SU-DHL-6 (cell line): ENCODE measurements around the gene SH3PXD2B.

Experiments used
- H2AFZ ChIP-seq: fragments of 200-600 bp; sonication (generic); 2 replicates; pipeline ENCODE4 v1.6.1; 2014; ENCODE audit warnings: low read depth, mild to moderate bottlenecking, moderate library complexity, mixed read lengths, antibody characterized with exemption, low read length; ENCODE audit not compliant: severe bottlenecking
- H3F3A ChIP-seq: fragments of 200-600 bp; shearing (Covaris generic); 2 replicates; pipeline ENCODE4 v1.6.0; 2016; ENCODE audit warnings: antibody characterized with exemption, mild to moderate bottlenecking; ENCODE audit not compliant: insufficient read depth
- H3K27ac ChIP-seq: fragments of 200-600 bp; sonication (generic); 2 replicates; pipeline ENCODE4 v1.5.1; 2016; ENCODE audit warnings: low read depth, mild to moderate bottlenecking, low read length, moderate library complexity, mixed read lengths
- H3K27me3 ChIP-seq: fragments of 200-600 bp; sonication (generic), shearing (Covaris generic); 2 replicates; pipeline ENCODE4 v1.6.0; 2014; ENCODE audit warnings: mild to moderate bottlenecking, low read length
- H3K36me3 ChIP-seq: fragments of 200-600 bp; sonication (generic); 2 replicates; pipeline ENCODE4 v1.6.1; 2014; ENCODE audit warnings: mild to moderate bottlenecking, low read length, mixed read lengths
- H3K4me2 ChIP-seq: fragments of 300-600, 200-600 bp; shearing (Covaris generic), sonication (generic); 2 replicates; pipeline ENCODE4 v1.6.0; 2014; ENCODE audit warnings: low read length, low read depth, mild to moderate bottlenecking; ENCODE audit not compliant: poor library complexity, severe bottlenecking
- H3K4me3 ChIP-seq: fragments of 200-600 bp; sonication (generic); 2 replicates; pipeline ENCODE4 v1.5.1; 2014; ENCODE audit warnings: antibody characterized with exemption, low read length, mild to moderate bottlenecking, mixed read lengths; ENCODE audit not compliant: insufficient read depth, poor library complexity, severe bottlenecking
- H3K79me2 ChIP-seq: fragments of 200-600 bp; sonication (generic); 2 replicates; pipeline ENCODE4 v1.6.1; 2014; ENCODE audit warnings: mild to moderate bottlenecking, low read length, moderate library complexity; ENCODE audit not compliant: insufficient read depth
- H3K9ac ChIP-seq: fragments of 200-600 bp; sonication (generic); 2 replicates; pipeline ENCODE4 v1.7.0; 2014; ENCODE audit warnings: mild to moderate bottlenecking, low read length
- H3K9me2 ChIP-seq: fragments of 200-600 bp; sonication (generic); replicated peaks from 2 replicates; pipeline ENCODE4 v1.6.1; 2014; ENCODE audit warnings: low read length; ENCODE audit not compliant: insufficient read depth
- H3K9me3 ChIP-seq: fragments of 200-600 bp; sonication (generic); 2 replicates; pipeline ENCODE4 v1.6.1; 2014; ENCODE audit warnings: low read length, mixed read lengths; ENCODE audit not compliant: insufficient read depth
- H4K20me1 ChIP-seq: fragments of 200-600 bp; sonication (generic); 2 replicates; pipeline ENCODE4 v1.6.1; 2014; ENCODE audit warnings: low read depth, mild to moderate bottlenecking, antibody characterized with exemption, low read length, moderate library complexity, mixed read lengths
- EZH2phosphoT487 ChIP-seq: fragments of 200-600 bp; sonication (generic), shearing (Covaris generic); conservative IDR thresholded peaks from 2 replicates; pipeline ENCODE4 v1.6.1; 2018; ENCODE audit warnings: mild to moderate bottlenecking, antibody characterized with exemption, low read length, moderate library complexity, mixed read lengths
- TF ChIP-seq, protein P1 (sequence below): fragments of 200-600 bp; sonication (generic); IDR thresholded peaks from one replicate; pipeline ENCODE4 v1.5.1; 2017; ENCODE audit warnings: antibody characterized with exemption, mild to moderate bottlenecking, low read length, moderate library complexity; ENCODE audit not compliant: insufficient read depth, poor library complexity, severe bottlenecking

SH3PXD2B gene

GRCh38 chr5:172379481-172379880 lies 74.8 kb downstream of the SH3PXD2B start:
- Histone ChIP-seq H3K27ac (no peak overlapping the region), H3K79me2 (no peaks in the 10 kb centered on the region), H3K9me2 (no peaks in the 10 kb centered on the region), H3K9me3 (no peaks in the 10 kb centered on the region), H3K4me2 (no peak overlapping the region), H2AFZ (no peak overlapping the region), H3K36me3 (no peaks in the 10 kb centered on the region), H3K4me3 (no peak overlapping the region), H3K27me3 (peaks cover 3% of the 10 kb centered on the region; the same call in 1 of the 2 replicates), H3K9ac (no peak overlapping the region), H4K20me1 (no peaks in the 10 kb centered on the region), H3F3A (no peaks in the 10 kb centered on the region)
- TF ChIP-seq, protein P1, sequence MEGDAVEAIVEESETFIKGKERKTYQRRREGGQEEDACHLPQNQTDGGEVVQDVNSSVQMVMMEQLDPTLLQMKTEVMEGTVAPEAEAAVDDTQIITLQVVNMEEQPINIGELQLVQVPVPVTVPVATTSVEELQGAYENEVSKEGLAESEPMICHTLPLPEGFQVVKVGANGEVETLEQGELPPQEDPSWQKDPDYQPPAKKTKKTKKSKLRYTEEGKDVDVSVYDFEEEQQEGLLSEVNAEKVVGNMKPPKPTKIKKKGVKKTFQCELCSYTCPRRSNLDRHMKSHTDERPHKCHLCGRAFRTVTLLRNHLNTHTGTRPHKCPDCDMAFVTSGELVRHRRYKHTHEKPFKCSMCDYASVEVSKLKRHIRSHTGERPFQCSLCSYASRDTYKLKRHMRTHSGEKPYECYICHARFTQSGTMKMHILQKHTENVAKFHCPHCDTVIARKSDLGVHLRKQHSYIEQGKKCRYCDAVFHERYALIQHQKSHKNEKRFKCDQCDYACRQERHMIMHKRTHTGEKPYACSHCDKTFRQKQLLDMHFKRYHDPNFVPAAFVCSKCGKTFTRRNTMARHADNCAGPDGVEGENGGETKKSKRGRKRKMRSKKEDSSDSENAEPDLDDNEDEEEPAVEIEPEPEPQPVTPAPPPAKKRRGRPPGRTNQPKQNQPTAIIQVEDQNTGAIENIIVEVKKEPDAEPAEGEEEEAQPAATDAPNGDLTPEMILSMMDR = no peak
- TF ChIP-seq EZH2phosphoT487 = no peak

DNA sequence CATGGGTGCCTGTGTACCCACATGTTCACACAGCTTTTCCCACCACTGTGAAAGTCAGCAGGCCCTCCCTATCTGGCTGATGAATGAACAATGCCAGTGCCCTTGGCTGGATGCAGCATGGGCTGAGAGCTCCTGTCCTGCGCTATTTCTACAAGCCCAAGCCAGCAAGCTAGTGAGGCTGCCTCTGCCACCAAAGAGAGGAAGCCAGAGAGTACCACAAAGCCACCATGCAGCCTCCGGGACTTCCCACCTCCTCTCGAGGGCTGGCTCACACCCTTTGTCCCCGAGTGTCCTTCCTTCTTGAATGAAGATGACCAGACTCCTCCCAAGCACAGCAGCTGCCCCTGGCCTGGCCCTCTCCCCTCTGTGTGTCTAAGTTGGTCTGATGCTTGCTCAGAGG lies 76.5 kb downstream of the SH3PXD2B start:
- Histone ChIP-seq H3K4me3 (no peak overlapping the region), H3K9ac (no peak overlapping the region), H3K27me3 (peaks cover 3% of the 10 kb centered on the region; the same call in 1 of the 2 replicates), H3K9me2 (no peaks in the 10 kb centered on the region), H3K9me3 (no peaks in the 10 kb centered on the region), H3K27ac (no peak overlapping the region), H3K79me2 (no peaks in the 10 kb centered on the region), H3K4me2 (no peak overlapping the region), H3K36me3 (no peaks in the 10 kb centered on the region), H4K20me1 (no peaks in the 10 kb centered on the region), H2AFZ (no peak overlapping the region), H3F3A (no peaks in the 10 kb centered on the region)
- TF ChIP-seq EZH2phosphoT487 = no peak
- TF ChIP-seq, protein P1 = no peak

DNA sequence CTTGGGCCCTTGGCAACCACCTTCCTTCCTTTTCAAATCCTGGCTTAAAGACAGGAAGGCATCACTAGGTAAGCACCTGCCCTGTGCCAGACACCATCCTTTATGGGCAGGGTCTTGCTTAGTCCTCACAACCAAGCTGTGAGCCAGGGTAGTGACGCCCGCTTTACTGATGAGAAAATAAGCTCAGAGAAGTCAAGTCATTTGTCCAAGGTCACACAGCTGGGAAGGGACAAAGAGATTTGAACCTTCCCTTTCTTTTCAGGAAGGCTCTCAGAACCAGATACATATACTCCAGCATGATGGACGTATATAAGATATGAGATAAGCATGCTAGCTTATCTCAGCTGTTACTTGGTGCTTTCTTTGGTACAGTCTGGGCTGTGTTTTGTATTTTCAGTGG lies 76.9 kb downstream of the SH3PXD2B start:
- Histone ChIP-seq H3K36me3 (no peaks in the 10 kb centered on the region), H3K4me3 (no peak overlapping the region)

More for the DNA sequence above, 76.9 kb downstream of the SH3PXD2B start:
- Histone ChIP-seq H3K27me3 (peaks cover 3% of the 10 kb centered on the region; the same call in 1 of the 2 replicates), H3K27ac (no peak overlapping the region), H3K79me2 (no peaks in the 10 kb centered on the region), H3F3A (no peaks in the 10 kb centered on the region), H3K9ac (no peak overlapping the region), H3K9me3 (no peaks in the 10 kb centered on the region), H2AFZ (no peak overlapping the region), H3K9me2 (no peaks in the 10 kb centered on the region), H3K4me2 (no peak overlapping the region), H4K20me1 (no peaks in the 10 kb centered on the region)
- TF ChIP-seq, protein P1 = no peak
- no peak for TF ChIP-seq EZH2phosphoT487
